Stimulated activated CD8-positive, alpha-beta memory T cell treated with anti-CD3 and anti-CD28 coated beads, Interleukin-4, amount 100 ng/mL, for 24 hours (primary cell): ENCODE results near the gene SERF2.
"Not testable (repeated sequence)": the region's sequence is repeated elsewhere in the genome, so short reads cannot be mapped to it uniquely, and the experiment has no call there.

Experiments used
- DNase-seq: peaks from one replicate; pipeline ENCODE4 v3.0.0-alpha.2; 2020; ENCODE audit warnings: low read depth

Gene SERF2

DNA sequence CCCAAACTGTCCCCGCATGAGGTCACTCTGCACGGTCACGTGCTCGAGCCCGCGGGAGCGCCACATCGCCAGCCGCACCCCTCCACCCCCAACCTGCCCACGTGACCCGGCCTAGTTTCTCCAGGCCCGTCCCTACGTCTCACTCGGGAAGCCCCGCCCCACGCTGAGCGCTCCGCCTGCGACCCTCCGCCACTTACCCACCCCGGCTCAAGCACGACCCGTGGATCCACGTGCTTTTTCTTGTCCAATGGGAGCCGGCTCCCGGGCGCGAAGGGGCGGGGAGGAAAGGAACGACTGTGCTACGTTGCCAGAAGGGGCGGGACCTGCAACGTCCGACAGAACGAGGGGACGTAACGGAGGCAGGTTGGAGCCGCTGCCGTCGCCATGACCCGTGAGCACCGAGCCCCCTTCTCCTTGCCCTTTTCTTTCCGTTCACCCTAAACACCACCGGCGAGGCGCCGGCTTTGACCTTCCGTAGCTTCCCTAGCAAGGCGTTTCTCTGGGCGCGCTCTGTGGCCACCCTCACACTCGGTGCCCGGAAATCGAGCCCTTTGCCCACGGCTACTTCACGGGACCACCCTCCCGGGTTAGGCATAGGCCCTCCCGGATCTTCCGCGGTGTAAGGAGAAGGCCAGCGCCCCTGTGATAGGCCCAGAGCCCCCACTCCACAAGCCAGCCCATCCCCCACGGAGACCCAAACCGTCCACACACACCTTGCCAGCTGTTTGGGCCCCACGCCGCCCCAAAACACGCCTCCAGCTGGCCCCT lies at the start of gene SERF2:
TSS of gene SERF2 (plus strand) at position 328 of the 768 bp plus-strand sequence. CDS start at position 385, 57 bp downstream.
- DNase-seq: peak; percentile 100

DNA sequence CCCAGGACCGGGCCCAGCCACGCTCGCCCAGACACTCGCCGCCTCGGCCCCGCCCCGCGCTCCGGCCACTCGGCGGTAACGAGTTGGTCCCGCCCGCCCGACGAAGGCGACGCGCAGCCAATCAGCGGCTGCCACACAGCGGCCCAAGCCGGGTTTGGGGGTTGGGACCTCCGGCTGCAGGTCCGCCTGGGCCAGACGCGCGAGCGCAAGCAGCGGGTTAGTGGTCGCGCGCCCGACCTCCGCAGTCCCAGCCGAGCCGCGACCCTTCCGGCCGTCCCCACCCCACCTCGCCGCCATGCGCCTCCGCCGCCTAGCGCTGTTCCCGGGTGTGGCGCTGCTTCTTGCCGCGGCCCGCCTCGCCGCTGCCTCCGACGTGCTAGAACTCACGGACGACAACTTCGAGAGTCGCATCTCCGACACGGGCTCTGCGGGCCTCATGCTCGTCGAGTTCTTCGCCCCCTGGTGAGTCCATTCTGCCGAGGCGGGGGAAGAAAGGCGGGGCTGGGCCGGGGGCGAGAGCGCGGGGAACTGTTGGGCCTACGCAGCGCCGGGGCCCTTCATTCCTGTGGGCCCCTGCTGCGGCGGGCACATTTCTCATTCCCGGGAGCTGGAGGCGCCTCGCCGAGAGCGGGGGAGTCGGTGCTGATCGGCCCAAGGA lies 45.7 kb upstream of the SERF2 start, which contains the start of gene PDIA3:
TSS of gene PDIA3 (plus strand) at position 194 of the 658 bp plus-strand sequence. CDS start at position 296, 102 bp downstream.
- DNase-seq: peak; percentile 84

DNA sequence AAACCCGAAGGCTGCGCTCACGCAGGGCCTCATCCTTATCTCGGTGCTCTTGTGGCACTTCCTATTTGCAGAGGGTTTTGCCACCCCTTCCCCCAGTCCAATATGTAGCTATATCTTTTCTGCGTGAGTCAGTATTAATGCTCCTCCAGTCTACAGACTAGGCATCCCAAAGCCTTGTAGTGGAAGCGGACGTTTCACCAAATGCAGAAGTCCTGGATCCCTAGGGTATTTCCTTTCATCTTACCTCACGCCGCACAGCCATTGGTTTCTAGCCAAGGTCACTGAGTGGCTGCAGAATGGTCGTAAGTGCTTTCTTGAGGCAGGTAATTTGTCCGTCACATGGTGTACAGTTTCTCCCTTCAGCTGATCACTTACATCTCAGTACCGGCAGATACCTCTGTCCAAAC lies 45.2 kb upstream of the SERF2 start:
- not testable (repeated sequence) for DNase-seq

DNA sequence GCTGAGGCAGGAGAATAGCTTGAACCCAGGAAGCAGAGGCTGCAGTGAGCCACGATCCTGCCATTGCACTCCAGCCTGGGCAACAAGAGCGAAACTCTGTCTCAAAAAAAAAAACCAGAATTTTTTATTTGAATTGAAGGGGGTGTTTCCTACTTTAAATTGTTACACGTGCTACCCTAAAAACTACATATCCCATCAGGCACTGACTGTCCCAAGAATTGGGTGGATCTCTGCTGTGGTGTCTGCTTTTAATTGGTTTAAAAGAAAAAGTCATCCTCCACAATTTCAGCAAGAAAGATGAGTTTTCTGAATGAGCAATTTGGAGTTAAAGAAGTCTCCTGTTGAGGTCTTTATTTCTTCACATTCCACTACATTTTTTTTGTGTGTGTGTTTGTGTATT lies 43.7 kb upstream of the SERF2 start:
- no peak for DNase-seq

DNA sequence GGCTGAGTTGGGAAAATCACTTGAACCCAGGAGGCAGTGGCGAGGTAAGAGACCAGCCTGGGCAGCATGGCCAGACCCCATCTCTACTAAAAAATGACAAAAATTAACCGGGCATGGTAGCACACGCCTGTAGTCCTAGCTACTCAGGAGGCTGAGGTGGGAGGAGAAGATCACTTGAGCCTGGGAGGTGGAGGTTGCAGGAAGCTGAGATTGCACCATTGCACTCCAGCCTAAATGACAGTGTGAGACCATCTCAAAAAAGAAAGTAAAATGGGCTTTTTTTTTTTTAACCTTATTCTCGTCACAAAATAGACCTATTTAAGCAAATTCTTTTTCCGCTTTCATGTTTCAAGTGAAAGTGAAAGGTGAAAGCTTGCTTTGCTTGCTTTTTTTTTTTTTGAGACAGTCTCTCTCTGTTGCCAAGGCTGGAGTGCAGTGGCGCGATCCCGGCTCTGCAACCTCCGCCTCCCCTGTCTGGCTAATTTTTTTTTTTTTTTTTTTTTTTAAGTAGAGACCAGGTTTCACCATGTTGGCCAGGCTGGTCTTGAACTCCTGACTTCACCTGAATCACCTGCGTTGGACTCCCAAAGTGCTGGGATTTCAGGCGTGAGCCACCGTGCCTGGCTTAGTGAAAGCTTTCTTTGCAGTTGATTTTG lies 42.3 kb upstream of the SERF2 start:
- no peak for DNase-seq

DNA sequence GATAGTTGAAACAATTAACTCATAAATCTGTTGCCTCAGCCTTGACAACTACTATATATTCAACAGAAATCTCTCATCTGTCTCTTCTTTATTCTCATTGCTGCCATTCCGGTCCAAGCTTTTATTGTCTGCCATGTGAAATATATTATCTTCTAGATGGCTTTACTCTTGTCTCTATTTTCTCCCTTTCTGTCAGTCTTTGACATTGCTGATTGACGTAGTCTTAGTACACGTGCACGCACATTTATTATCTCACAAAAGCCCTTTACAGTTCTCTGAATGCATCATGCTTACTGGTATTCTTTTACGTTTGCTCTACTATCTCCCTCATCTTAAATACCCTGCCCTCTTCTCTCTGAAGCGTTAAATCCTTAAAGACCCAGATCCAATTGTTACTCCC lies 40.2 kb upstream of the SERF2 start:
- DNase-seq: no peak

DNA sequence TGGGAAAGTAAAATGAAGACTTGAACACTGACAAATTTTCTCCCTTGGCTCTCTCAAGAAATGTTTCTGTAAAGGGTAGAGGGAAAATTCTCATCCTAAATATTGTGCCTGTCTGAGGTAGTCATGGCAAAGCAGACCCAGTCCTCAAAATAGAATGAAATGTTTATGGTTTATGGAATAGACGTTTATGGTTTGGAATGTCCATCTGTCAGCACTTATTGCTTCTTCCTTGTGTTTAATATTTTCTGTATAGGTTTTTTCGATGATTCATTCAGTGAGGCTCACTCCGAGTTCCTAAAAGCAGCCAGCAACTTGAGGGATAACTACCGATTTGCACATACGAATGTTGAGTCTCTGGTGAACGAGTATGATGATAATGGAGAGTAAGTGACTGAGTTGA lies 29.3 kb upstream of the SERF2 start:
- DNase-seq: no peak

DNA sequence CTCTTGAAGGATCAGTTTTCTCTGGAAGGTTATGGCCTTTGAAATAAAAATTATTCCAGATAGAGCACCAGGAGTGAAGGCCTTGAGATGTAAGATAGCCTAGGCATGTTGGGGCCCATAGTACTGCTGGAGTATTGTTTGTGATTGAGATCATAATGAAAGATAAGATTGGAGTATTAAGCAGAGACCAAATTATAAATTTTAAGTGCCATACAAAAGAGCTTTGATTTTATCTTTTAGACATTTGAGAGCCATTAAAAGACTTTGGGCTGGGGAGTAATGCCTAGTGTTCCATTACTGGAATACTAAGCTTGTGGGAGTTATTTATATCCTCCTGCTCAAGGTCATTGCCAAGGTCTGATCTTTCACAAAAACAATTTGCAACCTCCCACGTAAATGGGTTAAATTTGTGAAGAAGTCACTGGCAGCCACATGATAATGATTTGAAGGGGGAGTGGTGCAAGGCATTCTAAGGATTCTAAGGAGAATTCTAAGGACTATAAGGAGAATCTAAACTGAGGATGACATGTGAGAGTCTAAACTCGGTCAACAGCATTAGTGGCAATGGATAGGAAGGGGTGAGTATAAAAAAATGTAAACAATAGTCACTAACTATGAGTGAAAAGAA lies 28.2 kb upstream of the SERF2 start:
- DNase-seq: no peak

DNA sequence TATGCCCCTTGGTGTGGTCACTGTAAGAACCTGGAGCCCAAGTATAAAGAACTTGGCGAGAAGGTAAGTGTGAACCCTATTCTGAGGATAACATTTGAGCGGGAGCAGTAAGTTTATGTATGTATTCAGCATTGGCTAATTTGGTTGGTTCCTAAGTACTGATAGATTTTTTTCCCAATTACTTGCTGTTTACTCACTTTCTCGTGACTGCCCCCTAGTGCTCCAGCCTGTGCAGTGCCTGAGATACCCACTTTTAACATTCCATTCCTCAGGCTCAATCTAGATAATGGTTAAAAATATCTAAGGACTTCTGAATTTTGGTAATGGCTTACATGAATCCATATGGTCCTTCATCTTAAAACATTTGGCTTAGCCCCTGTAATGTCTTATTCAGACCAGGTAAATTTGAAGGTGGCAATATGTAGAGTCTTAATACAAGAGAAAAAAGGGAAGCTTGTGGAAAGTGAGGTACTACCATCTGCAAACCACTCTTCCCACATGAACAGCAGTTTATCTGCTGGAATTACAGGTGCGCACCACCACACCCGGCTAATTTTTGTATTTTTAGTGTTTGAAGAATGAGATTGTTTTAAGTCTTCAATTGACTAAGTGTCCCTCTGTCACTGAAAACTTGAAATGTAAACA lies 22.4 kb upstream of the SERF2 start:
- DNase-seq: peak; percentile 46

DNA sequence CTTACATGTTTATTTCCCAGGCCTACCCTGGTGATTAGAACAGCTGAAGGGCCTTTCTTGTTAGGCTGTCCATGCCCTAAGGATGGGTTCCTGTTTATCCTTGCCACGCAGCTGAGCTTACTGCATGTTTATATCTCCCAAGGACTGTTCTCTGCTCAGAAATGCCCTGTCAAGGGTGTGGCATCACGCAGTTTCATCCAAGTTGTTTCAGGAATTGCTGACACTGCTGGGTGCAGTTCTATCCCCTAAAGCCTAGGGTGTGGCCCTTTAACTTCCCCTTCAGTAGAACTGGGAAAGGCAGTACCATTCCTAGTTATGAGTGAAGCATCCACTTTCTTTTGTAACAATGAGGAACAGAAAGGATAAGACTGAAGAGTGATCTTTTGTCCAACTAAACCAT lies 20.3 kb upstream of the SERF2 start:
- no peak for DNase-seq

DNA sequence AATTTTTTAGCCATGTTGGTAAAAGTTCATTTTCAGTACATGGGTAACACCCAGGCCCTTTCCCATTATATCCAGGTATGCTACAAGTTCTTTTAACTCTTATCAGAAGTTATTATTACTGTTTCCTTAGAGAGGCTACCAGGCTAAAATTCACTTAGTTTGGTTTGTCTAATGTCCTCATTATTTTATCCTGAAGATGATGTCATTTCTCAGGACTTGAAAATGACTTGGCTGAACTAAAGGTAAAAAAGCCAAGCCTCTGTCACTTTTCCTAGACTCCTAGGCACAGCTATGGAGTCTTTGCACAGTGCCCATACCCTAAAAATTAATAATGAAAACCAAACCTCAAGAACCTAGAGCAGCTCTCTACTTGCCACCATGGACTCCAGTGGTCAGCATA lies 19.5 kb upstream of the SERF2 start:
- DNase-seq: no peak

DNA sequence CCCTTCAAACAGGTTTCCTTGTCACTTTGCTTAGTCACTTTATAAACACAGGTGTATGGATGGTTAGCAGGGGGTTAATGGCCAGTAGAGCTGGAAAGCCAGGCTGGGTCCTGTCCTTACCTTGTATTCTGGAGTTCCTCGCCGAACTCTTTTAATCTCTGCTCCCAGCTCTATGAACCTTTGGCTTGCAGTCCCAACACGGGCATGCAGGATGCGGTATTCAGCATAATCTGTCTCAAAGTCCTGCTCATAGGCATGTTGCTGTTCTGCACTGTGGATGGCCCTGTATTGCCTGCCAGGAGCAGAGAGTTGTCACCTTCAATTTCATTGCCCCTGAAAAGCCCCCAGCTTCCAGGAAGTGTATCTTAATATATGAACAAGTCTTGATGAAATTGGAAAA lies 18.1 kb upstream of the SERF2 start:
- DNase-seq: no peak

DNA sequence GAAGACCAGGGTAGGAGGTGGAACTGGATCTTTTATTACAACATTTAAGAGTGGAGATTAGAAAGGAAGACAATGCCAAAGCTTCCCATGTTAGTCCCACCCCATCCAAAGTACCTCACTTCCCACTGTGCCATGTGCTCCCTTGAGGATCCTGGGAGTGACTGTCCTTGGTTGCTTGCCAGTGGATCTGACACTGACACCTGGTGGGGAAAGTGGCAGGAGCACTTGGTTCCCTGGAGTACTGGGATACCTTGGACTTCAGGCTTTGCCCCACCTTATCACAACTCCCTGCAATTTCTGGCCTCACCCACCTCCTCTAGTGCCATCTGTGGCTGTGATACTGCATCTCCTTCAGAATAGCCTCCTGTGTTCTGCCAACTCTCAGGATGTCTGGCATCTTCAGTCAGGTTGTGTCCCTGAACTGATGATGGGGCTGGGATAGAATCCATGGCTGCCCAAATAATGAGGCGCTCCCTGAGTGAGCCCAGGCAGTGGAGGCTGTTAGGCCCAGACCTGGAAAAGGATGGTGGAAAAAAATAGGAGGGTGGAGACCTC lies 16.6 kb upstream of the SERF2 start:
- DNase-seq: no peak

DNA sequence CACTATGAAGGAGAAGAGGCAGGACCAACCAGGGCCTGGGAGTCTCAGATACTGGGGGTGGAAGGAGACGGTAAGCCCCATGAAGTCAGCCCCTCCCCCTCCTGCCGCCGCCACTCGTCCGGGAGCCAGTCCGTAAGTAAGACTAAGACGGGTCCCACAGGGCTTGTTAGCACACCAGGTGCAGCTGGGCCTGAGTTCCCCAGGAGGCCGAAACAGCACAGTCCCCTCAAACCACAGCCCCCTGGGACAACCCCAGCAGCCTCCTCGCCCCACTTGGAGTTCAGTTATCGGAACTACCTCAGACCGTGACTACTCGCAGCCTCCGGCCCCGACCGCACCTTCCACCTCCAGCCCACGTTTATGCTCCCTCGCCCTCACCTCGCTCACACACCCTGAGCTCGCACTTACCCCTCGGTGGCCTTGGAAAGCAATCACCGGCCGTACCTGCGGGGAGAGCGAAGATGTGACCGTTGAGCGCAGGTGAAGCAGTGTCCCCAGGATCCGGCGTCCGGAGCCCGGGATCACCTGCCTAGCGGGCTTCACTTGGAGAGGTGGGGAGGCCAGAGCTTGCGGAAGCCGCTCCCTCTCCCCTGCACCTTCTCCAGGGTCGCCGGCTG lies 15.9 kb upstream of the SERF2 start:
- no peak for DNase-seq

DNA sequence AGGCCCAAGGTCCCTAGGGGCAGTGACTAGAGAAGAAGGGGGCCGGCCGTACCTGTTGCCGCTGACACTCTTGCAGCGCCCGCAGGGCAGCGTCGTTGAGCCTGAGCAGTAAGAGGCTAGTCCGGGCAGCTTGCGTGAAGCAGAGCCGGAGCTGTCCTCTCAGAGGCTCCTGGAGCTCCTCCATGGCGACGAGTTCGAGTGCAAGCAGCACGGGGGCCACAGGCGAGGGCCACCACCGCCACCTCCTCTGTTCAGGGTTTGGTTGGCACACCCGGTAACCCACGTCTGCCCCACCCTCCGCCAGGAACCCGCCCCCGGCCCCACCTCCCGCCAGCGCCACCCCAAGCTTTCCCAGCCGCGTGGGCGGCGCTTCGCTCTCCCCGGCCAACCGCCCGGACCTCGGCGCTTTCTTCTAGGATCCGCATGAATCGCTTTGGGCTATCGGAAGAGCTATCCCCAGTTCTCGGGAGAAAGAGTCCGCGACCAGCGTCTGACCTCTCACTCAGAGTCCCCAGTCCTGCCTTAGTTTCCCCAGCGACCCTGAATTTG lies 15.3 kb upstream of the SERF2 start, which contains the start of gene ELL3:
TSS of gene ELL3 (minus strand) at position 249 of the 549 bp plus-strand sequence. CDS start at position 184, 65 bp downstream.
- DNase-seq: peak; percentile 54

DNA sequence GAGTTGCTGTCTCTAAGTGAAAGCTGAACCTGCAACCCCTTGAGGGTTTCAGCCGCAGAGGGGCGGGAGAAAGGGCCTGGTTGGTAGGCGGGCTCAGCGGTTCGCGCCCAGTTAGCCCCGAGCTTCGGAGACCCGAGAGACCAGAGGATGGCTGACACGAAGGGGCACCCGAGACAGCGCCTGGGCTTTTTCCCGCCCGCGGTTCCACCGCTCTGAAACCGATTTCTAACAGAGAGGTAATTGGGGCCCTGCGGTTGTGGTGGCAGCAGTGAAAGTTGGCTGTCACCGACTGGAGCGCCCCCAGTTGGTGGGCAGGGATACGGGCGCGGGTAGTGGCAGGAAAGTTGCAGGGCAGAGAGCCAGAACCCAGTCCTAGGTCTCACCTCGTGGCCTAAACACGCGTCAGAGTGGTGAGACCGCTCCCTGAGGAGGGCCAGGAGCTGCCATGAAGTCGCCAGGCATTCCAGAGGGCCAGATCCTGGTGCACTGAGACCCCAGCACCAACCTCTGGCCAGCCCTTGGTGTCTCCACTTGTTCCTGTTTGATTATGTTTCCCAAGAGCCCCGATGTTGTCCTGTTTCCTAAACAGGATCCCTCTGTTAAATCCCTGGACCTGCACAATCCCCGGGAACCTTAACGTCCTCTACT lies 14.7 kb upstream of the SERF2 start:
- DNase-seq: peak; percentile 81

DNA sequence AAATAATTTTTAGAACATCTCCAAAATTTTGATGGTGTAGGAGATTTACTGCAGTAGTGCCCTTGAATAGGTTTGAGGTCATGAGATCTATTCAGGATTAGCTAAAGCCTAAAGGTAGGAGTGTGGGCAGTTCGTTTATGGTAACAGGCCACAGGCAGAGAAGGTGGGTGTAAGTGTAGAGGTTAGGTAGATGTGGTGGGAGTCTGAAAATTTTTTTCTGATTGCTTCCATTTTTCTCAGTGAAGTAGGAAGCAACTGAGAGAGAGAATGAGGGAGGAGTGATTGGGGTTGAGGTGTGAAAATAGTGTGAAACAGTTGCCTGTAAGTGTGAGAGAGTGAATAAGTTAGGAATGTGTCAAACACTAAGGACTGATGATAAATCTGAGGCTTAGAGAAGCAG lies 13.1 kb upstream of the SERF2 start:
- DNase-seq: no peak

DNA sequence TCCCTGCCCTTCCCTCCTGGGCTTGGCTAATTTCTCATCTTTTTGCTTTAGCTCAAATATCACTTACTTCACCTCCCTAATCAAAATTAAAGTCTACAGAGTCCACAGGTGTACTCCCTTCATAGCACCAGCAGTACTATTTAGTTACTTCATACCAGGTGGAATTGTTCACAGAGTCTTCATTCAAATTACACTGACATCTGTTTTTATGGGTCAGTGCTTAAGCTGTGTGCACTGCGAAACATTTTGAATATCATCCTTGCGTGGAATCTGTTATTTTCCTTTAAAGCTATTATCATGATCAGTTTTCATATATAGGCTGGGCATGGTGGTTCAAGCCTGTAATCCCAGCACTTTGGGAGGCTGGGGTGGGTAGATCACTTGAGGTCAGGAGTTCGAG lies 2.7 kb upstream of the SERF2 start:
- DNase-seq: no peak

DNA sequence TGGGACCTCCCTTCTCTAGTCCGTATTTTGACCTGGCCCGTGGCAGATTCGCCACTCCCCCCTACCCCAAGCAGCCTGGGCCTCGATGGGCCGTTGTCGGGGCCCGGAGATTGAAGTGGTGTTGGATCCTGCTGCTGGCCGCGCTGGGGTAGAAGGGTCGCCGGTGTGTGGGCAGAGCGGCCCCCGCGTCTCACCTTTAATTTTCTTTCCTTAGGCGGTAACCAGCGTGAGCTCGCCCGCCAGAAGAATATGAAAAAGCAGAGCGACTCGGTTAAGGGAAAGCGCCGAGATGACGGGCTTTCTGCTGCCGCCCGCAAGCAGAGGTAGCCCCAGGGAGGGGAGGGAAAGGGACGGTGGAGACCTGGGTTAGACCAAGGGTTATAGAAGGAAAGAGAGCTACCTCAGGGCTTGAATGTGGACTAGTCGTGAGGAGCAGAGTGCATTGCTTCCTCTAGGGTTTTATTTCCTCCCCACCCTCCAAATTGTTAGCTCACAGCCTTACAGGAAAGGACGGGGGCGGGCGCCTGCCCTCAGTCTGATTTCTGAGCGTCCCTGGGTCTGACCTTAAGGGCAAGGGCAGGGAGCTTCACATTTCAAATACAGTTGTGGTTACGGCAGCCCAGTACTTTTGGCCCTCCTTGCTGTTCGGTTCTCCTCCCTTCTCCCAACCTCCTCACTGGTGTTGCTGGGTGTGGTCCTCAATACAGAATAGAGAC lies 799 bp downstream of the SERF2 start:
- no peak for DNase-seq

DNA sequence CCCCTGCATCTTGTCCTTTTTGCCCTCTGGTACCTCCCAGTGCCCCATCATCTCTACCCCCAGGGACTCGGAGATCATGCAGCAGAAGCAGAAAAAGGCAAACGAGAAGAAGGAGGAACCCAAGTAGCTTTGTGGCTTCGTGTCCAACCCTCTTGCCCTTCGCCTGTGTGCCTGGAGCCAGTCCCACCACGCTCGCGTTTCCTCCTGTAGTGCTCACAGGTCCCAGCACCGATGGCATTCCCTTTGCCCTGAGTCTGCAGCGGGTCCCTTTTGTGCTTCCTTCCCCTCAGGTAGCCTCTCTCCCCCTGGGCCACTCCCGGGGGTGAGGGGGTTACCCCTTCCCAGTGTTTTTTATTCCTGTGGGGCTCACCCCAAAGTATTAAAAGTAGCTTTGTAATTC lies 1.5 kb downstream of the SERF2 start:
- DNase-seq: no peak
